ENCODE results near the gene SPPL3. TPM values are rescaled to one million over a fixed set of nuclear protein-coding genes. Genes with fewer than 3 reads are reported as not detected.

The SPPL3 gene
- total RNA-seq, 1 experiment from 2014 or later = 39.7 TPM

- ChIA-PET RAD21 (ENCODE audit: low non-redundant PET in 1 of 2, low total read pairs in 2 of 2, uncharacterized antibody in 2 of 2, unreplicated experiment in 2 of 2) (no interaction called here), CTCF (no interaction called here), POLR2A (no interaction called here)
- TF ChIP-seq REST (IDR thresholded peaks at IDR 0.05; ENCODE audit: low read depth) = no peak
- TF ChIP-seq, protein P1, sequence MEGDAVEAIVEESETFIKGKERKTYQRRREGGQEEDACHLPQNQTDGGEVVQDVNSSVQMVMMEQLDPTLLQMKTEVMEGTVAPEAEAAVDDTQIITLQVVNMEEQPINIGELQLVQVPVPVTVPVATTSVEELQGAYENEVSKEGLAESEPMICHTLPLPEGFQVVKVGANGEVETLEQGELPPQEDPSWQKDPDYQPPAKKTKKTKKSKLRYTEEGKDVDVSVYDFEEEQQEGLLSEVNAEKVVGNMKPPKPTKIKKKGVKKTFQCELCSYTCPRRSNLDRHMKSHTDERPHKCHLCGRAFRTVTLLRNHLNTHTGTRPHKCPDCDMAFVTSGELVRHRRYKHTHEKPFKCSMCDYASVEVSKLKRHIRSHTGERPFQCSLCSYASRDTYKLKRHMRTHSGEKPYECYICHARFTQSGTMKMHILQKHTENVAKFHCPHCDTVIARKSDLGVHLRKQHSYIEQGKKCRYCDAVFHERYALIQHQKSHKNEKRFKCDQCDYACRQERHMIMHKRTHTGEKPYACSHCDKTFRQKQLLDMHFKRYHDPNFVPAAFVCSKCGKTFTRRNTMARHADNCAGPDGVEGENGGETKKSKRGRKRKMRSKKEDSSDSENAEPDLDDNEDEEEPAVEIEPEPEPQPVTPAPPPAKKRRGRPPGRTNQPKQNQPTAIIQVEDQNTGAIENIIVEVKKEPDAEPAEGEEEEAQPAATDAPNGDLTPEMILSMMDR (IDR thresholded peaks at IDR 0.05 in 2 of 3, conservative IDR thresholded peaks at IDR 0.05 in 1 of 3; ENCODE audit: borderline replicate concordance in 1 of 3, insufficient read depth in 1 of 3, low read depth in 2 of 3, low read length in 2 of 3) = no peak
- no peak for TF ChIP-seq SRF (IDR thresholded peaks at IDR 0.05; ENCODE audit: low read depth)
- no peak for TF ChIP-seq JUND (IDR thresholded peaks at IDR 0.05)
- TF ChIP-seq CEBPB (IDR thresholded peaks at IDR 0.05; ENCODE audit: low read depth) = no peak
- TF ChIP-seq ZNF274 (IDR thresholded peaks at IDR 0.05; ENCODE audit: low read depth, low read length) = no peak
- TF ChIP-seq EZH2 (IDR thresholded peaks at IDR 0.05) = no peak
- no peak for TF ChIP-seq EGR1 (IDR thresholded peaks at IDR 0.05; ENCODE audit: low read depth)
- TF ChIP-seq POLR2AphosphoS5 (IDR thresholded peaks at IDR 0.05; ENCODE audit: low read depth, low read length) = no peak
- no peak for TF ChIP-seq ZFX (IDR thresholded peaks at IDR 0.05)
- no peak for TF ChIP-seq FOSL1 (IDR thresholded peaks at IDR 0.05; ENCODE audit: low read depth)
- TF ChIP-seq YY1 (IDR thresholded peaks at IDR 0.05; ENCODE audit: extremely low read depth, insufficient replicate concordance, low read depth, low read length) = no peak
- TF ChIP-seq ATF3 (IDR thresholded peaks at IDR 0.05) = no peak
- no peak for TF ChIP-seq RAD21 (IDR thresholded peaks at IDR 0.05; ENCODE audit: low read depth)
- TF ChIP-seq, protein P2, sequence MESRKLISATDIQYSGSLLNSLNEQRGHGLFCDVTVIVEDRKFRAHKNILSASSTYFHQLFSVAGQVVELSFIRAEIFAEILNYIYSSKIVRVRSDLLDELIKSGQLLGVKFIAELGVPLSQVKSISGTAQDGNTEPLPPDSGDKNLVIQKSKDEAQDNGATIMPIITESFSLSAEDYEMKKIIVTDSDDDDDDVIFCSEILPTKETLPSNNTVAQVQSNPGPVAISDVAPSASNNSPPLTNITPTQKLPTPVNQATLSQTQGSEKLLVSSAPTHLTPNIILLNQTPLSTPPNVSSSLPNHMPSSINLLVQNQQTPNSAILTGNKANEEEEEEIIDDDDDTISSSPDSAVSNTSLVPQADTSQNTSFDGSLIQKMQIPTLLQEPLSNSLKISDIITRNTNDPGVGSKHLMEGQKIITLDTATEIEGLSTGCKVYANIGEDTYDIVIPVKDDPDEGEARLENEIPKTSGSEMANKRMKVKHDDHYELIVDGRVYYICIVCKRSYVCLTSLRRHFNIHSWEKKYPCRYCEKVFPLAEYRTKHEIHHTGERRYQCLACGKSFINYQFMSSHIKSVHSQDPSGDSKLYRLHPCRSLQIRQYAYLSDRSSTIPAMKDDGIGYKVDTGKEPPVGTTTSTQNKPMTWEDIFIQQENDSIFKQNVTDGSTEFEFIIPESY (IDR thresholded peaks at IDR 0.05; ENCODE audit: extremely low read depth, insufficient replicate concordance, low read length) = no peak
- no peak for TF ChIP-seq CBX3 (IDR thresholded peaks at IDR 0.05; ENCODE audit: low read depth)
- TF ChIP-seq SP1 (IDR thresholded peaks at IDR 0.05; ENCODE audit: low read depth) = no peak
- no peak for TF ChIP-seq ELF1 (IDR thresholded peaks at IDR 0.05; ENCODE audit: borderline replicate concordance, low read depth)
- TF ChIP-seq SIN3A (IDR thresholded peaks at IDR 0.05; ENCODE audit: low read depth) = no peak
- H3K27ac ChIP-seq (ENCODE audit: low read depth, low read length) = no peak overlapping the region
- H3K9ac ChIP-seq (ENCODE audit: low read length) = no peak overlapping the region
- H3K9me3 ChIP-seq (ENCODE audit: control insufficient read depth in 1 of 2, insufficient read depth in 1 of 2, low read depth in 1 of 2, low read length in 2 of 2) = no peaks in the 10 kb centered on the region
- BruUV-seq (replicated peaks) = no TSS peak
- H2AFZ ChIP-seq (ENCODE audit: low read depth, low read length, poor library complexity, severe bottlenecking) = no peak overlapping the region
- H3K4me2 ChIP-seq (ENCODE audit: low read length) = no peak overlapping the region
- H3K27me3 ChIP-seq (ENCODE audit: insufficient read depth, low read length) = no peaks in the 10 kb centered on the region
- intact Hi-C loops (cut with micrococcal nuclease) = no loop called here
- H3K9me2 ChIP-seq (ENCODE audit: insufficient read depth) = no peaks in the 10 kb centered on the region
- H3K4me3 ChIP-seq (replicated peaks in 1 of 2; ENCODE audit: low read depth in 1 of 2, low read length in 2 of 2) = no peak overlapping the region
- no peaks in the 10 kb centered on the region for H3K36me3 ChIP-seq (ENCODE audit: control insufficient read depth in 1 of 2, insufficient read depth in 2 of 2, low read length in 2 of 2)
- H3K4me1 ChIP-seq (ENCODE audit: control insufficient read depth in 1 of 2, insufficient read depth in 2 of 2, low read length in 2 of 2) = no peaks in the 10 kb centered on the region
- DNase-seq (ENCODE audit: low read depth, low spot score) = no peak
- ATAC-seq = no peak
- H3K79me2 ChIP-seq (ENCODE audit: insufficient read depth, low read length) = peaks cover 26% of the 10 kb centered on the region
- H4K20me1 ChIP-seq (ENCODE audit: insufficient read depth) = no peaks in the 10 kb centered on the region
Measured at GRCh38 chr12:120817559-120818330, 86.4 kb downstream of the SPPL3 start.

Measured in HCT116 (cell line).